ENCODE measurements around the gene FBXO44. TPM values are rescaled to one million over a fixed set of nuclear protein-coding genes. Genes with fewer than 3 reads are reported as not detected.

FBXO44 gene
- total RNA-seq, 1 experiment from 2014 or later = 34.9 TPM

GRCh38 chr1:11613347-11613746 lies 41.3 kb upstream of the FBXO44 start:
- TF ChIP-seq TCF7 (CRISPR knock-in tag; IDR thresholded peaks at IDR 0.05; ENCODE audit: low read depth) (no peak), PREB (CRISPR knock-in tag; IDR thresholded peaks at IDR 0.05; ENCODE audit: borderline replicate concordance) (no peak), ATF3 (CRISPR knock-in tag; conservative IDR thresholded peaks at IDR 0.05) (no peak), CREB1 (CRISPR knock-in tag; IDR thresholded peaks at IDR 0.05) (no peak)
- peaks cover 6% of the 10 kb centered on the region for H3K9me3 Mint-ChIP-seq
- H3K36me3 Mint-ChIP-seq = peaks cover 5% of the 10 kb centered on the region
- POLR2A ChIA-PET = no interaction called here
- ATAC-seq = no peak
- H3K4me1 Mint-ChIP-seq = peaks cover 4% of the 10 kb centered on the region; the same call in 1 of the 2 replicates
- DNase-seq (ENCODE audit: low spot score) = no peak
- H3K27me3 Mint-ChIP-seq (ENCODE audit: low read depth) = no peaks in the 10 kb centered on the region; the same call in 1 of the 2 replicates
- H3K4me3 Mint-ChIP-seq = no peak overlapping the region
- no peak overlapping the region for H3K27ac Mint-ChIP-seq
- CTCF ChIA-PET = interaction anchor here (1.3 to 2.0 kb wide), 3 partner anchors 20 to 351 kb away, joined by 3 to 4 read pairs (median 3); partner anchors contain the start of gene MTOR

- POLR2A ChIA-PET = interaction anchor here (0.5 kb wide), 1 partner anchor 12 kb away, joined by 3 read pairs; no protein-coding TSS in a partner anchor
- TF ChIP-seq EMX1 (CRISPR knock-in tag; IDR thresholded peaks at IDR 0.05) (no peak), RELA (CRISPR knock-in tag; IDR thresholded peaks at IDR 0.05; ENCODE audit: borderline replicate concordance) (no peak)
- Mint-ChIP-seq H3K9me3 (no peaks in the 10 kb centered on the region), H3K4me1 (peaks cover 4% of the 10 kb centered on the region; the same call in 1 of the 2 replicates), H3K36me3 (no peaks in the 10 kb centered on the region), H3K4me3 (no peak overlapping the region), H3K27me3 (ENCODE audit: low read depth) (no peaks in the 10 kb centered on the region; the same call in 1 of the 2 replicates), H3K27ac (no peak overlapping the region)
- DNase-seq (ENCODE audit: low spot score) = no peak
- CTCF ChIA-PET = interaction anchor here (1.0 to 2.0 kb wide), 2 partner anchors 21 to 26 kb away, joined by 3 to 4 read pairs; no protein-coding TSS in a partner anchor
- ATAC-seq = no peak
Measured at GRCh38 chr1:11615090-11615489, 39.6 kb upstream of the FBXO44 start.

- ChIA-PET CTCF (interaction anchor here (1.0 to 2.4 kb wide), 10 partner anchors 10 to 138 kb away, joined by 3 to 10 read pairs (median 4); partner anchors contain the start of genes DISP3 and FBXO6), POLR2A (interaction anchor here (0.5 kb wide), 1 partner anchor 165 kb away, joined by 3 read pairs; no protein-coding TSS in a partner anchor)
- Mint-ChIP-seq H3K27ac (no peak overlapping the region), H3K4me3 (no peak overlapping the region), H3K36me3 (no peaks in the 10 kb centered on the region), H3K27me3 (ENCODE audit: low read depth) (no peaks in the 10 kb centered on the region; the same call in 1 of the 2 replicates), H3K9me3 (no peaks in the 10 kb centered on the region), H3K4me1 (peaks cover 4% of the 10 kb centered on the region; the same call in 1 of the 2 replicates)
- ATAC-seq = no peak
- DNase-seq (ENCODE audit: low spot score) = no peak
- TF ChIP-seq ZNF423 (CRISPR knock-in tag; IDR thresholded peaks at IDR 0.05) (no peak), ATF2 (CRISPR knock-in tag; IDR thresholded peaks at IDR 0.05; ENCODE audit: borderline replicate concordance, low read depth) (no peak), SMAD3 (CRISPR knock-in tag; IDR thresholded peaks at IDR 0.05; ENCODE audit: borderline replicate concordance) (no peak), USF1 (CRISPR knock-in tag; IDR thresholded peaks at IDR 0.05) (no peak), ATF3 (CRISPR knock-in tag; conservative IDR thresholded peaks at IDR 0.05) (no peak), E2F4 (CRISPR knock-in tag; IDR thresholded peaks at IDR 0.05; ENCODE audit: borderline replicate concordance, low read depth) (no peak), TEAD4 (CRISPR knock-in tag; IDR thresholded peaks at IDR 0.05) (no peak), NR2C2 (CRISPR knock-in tag; IDR thresholded peaks at IDR 0.05) (no peak)
Measured at GRCh38 chr1:11616766-11617165, 37.9 kb upstream of the FBXO44 start.

Measured in WTC11 (cell line).